WTC11 (cell line): ENCODE measurements around the gene POU6F1.

Experiments
- ETV6 ChIP-seq: sonication (generic); formaldehyde crosslinking; IDR thresholded peaks from 2 replicates; pipeline ENCODE4 v1.8.1; 2022; ENCODE audit warnings: mild to moderate bottlenecking, missing genetic modification reagents
- TEAD4 ChIP-seq: sonication (generic); formaldehyde crosslinking; IDR thresholded peaks from 2 replicates; pipeline ENCODE4 v1.8.0; 2022; ENCODE audit warnings: mild to moderate bottlenecking, missing genetic modification reagents
- ZNF263 ChIP-seq: sonication (generic); formaldehyde crosslinking; IDR thresholded peaks from 2 replicates; pipeline ENCODE4 v1.8.1; 2022; ENCODE audit warnings: low read depth, mild to moderate bottlenecking, moderate library complexity, missing genetic modification reagents
- ZNF423 ChIP-seq: fragments of 250-450 bp; sonication (Bioruptor Pico); IDR thresholded peaks from 2 replicates; pipeline ENCODE4 v2.1.2; 2022; ENCODE audit warnings: mild to moderate bottlenecking, moderate library complexity
- TF ChIP-seq, protein P1 (sequence below): fragments of 200-600 bp; IDR thresholded peaks from 2 replicates; pipeline ENCODE4 v1.8.0; 2022; ENCODE audit warnings: antibody characterized with exemption

DNA sequence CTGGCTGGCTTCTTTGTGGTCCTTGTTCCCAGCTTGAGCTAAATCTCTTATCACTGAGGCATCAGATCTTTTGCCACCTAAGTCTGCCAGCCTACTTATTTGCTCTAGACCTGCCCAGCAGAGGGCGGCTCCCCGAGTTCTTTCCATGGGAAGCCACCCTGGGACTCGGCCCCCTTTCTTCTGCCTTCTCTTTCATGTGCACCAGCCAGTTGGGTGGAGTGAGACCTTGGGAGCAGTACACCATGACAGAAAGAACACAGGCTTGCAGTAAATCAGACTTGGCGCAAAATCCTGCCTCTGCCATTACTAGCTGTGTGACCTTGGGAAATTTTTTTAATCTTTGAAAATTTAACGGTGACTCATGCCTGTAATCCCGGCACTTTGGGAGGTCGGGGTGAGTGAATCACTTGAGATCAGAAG lies 44.9 kb upstream of the POU6F1 start:
- TF ChIP-seq, protein P1, sequence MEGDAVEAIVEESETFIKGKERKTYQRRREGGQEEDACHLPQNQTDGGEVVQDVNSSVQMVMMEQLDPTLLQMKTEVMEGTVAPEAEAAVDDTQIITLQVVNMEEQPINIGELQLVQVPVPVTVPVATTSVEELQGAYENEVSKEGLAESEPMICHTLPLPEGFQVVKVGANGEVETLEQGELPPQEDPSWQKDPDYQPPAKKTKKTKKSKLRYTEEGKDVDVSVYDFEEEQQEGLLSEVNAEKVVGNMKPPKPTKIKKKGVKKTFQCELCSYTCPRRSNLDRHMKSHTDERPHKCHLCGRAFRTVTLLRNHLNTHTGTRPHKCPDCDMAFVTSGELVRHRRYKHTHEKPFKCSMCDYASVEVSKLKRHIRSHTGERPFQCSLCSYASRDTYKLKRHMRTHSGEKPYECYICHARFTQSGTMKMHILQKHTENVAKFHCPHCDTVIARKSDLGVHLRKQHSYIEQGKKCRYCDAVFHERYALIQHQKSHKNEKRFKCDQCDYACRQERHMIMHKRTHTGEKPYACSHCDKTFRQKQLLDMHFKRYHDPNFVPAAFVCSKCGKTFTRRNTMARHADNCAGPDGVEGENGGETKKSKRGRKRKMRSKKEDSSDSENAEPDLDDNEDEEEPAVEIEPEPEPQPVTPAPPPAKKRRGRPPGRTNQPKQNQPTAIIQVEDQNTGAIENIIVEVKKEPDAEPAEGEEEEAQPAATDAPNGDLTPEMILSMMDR = no peak
- TF ChIP-seq ZNF263 (CRISPR knock-in tag) = no peak
- no peak for TF ChIP-seq ETV6 (CRISPR knock-in tag)
- no peak for TF ChIP-seq TEAD4 (CRISPR knock-in tag)
- no peak for TF ChIP-seq ZNF423 (CRISPR knock-in tag)
